ENCODE results near the gene TRIM67.
A peak's percentile ranks its signal among the peaks of the same experiment; 100 is the strongest.

TRIM67 gene

GRCh38 chr1:231217056-231217455 is 55.2 kb downstream of the TRIM67 start:
- Mint-ChIP-seq H3K4me1 (peaks cover 34% of the 10 kb centered on the region), H3K9me3 (no peaks in the 10 kb centered on the region), H3K27ac (peak overlapping the region; percentile 57), H3K27me3 (no peaks in the 10 kb centered on the region), H3K36me3 (no peaks in the 10 kb centered on the region), H3K4me3 (no peak overlapping the region)
- ATAC-seq, result no peak

DNA sequence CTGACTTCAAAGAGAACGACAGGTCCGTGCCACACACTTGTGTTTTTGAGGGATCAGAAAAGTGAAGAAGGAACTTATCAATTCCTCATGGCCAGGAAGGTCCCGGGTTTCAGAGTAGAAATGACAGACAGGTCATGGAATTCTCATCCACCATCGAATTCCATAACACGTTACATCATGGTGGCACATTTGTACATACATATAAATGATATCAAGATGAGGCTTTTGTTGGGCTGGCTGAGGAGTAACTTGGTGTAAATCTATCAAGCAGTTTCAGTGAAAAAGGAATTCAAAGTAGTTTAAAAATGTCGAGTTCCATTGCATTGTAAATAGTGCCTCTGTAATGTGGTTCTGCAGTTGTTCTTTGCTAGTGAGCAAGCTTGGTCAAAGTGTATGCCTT is 56.2 kb downstream of the TRIM67 start:
- H3K4me3 Mint-ChIP-seq, result no peak overlapping the region
- no peak for ATAC-seq
- H3K9me3 Mint-ChIP-seq, result no peaks in the 10 kb centered on the region
- H3K4me1 Mint-ChIP-seq, result peaks cover 32% of the 10 kb centered on the region
- peaks cover 6% of the 10 kb centered on the region for H3K36me3 Mint-ChIP-seq
- no peaks in the 10 kb centered on the region for H3K27me3 Mint-ChIP-seq
- H3K27ac Mint-ChIP-seq, result no peak overlapping the region

DNA sequence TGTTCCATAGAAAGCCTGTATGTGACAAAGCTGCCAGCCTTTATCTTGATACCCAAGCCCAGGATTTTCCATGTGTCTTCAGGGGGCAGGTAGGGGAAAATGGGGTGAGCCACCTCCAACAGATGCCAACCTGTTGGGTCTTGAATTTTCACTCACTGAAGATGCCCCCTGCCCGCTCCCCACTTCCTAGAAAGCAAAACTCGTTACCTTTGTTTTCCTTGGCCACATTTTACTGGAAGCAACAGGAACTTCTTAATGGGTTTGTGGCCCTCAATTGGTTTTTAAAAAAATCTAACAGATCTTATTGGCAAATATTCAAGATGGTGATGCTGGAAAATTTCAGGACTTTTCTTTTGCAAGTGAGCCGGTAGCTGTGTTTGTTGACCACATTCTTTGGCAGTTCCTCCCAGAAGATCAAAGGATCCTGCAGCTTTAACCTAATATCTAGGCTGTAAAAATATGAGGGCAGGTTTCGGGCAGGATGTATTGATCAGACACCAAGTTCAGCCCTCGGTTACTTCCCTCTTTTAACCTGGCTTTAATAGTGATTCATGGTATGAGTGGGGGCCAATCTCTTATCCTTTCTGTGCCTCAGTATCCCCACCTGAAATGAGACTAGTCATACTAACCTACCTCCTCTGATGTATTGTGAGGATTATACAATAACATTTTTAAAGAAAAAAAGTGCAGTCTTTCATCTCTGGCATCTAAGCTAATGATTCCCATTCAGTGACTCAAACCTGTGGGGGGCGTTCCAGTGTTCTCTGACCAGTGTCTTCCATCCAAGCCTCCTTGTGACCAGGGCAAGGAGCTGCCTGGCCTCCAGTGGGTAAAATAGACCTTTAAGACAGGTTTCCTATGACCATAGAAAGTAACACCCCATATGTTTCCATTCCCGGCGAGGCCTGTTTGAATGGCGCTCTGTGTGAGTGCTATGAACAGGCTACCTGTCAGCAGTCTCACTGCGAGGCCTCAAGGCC is 57.9 kb downstream of the TRIM67 start:
- H3K9me3 Mint-ChIP-seq, result no peaks in the 10 kb centered on the region
- peaks cover 25% of the 10 kb centered on the region for H3K4me1 Mint-ChIP-seq
- H3K27ac Mint-ChIP-seq, result peak overlapping the region; percentile 48
- H3K36me3 Mint-ChIP-seq, result peaks cover 12% of the 10 kb centered on the region
- H3K27me3 Mint-ChIP-seq, result no peaks in the 10 kb centered on the region
- no peak for ATAC-seq
- no peak overlapping the region for H3K4me3 Mint-ChIP-seq

GRCh38 chr1:231220801-231221200 is 58.9 kb downstream of the TRIM67 start:
- Mint-ChIP-seq H3K27me3 (no peaks in the 10 kb centered on the region), H3K36me3 (peaks cover 23% of the 10 kb centered on the region), H3K27ac (no peak overlapping the region), H3K9me3 (no peaks in the 10 kb centered on the region), H3K4me1 (peaks cover 14% of the 10 kb centered on the region), H3K4me3 (no peak overlapping the region)
- ATAC-seq, result no peak

DNA sequence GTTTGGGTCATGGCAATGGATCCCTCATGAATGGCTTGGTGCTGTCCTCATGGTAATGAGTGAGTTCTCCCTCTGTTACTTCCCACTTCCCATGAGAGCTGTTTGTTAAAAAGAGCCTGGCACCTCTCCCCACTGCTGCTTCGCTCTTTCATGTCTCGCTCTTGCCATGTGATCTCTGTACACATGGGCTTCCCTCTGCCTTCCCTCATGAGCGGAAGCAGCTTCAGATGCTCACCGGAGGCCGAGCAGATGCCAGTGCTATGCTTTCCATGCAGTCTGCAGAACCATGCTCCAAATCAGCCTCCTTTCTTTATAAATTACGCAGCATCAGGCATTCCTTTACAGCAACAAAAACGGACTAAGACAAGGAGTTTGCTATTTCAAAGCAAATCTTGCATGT is 64.3 kb downstream of the TRIM67 start:
- H3K4me1 Mint-ChIP-seq, result peaks cover 12% of the 10 kb centered on the region
- H3K27me3 Mint-ChIP-seq, result no peaks in the 10 kb centered on the region
- H3K36me3 Mint-ChIP-seq, result peaks cover 52% of the 10 kb centered on the region
- H3K4me3 Mint-ChIP-seq, result no peak overlapping the region
- ATAC-seq, result no peak
- peak overlapping the region; percentile 7 for H3K27ac Mint-ChIP-seq
- no peaks in the 10 kb centered on the region for H3K9me3 Mint-ChIP-seq

DNA sequence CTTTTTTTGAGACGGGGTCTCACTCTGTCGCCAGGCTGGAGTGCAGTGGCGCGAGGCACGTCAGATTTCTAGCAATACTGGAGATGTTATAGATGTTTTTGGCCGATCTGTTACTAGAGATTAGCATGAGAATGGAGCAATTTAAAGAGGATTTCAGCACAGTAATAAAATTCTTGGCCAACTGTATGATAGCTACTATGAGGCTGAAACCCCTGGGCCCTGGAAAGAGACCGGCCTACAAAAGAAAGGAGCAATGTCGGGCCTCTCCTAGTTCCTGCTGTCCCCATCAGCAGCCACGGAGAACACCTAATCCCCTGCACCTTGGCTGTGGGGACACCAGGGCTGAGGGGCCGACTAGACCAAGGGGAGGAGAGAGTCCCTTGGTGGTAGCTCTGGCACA is 69.7 kb downstream of the TRIM67 start:
- no peak overlapping the region for H3K4me3 Mint-ChIP-seq
- ATAC-seq, result no peak
- H3K27me3 Mint-ChIP-seq, result no peaks in the 10 kb centered on the region
- no peaks in the 10 kb centered on the region for H3K9me3 Mint-ChIP-seq
- no peak overlapping the region for H3K27ac Mint-ChIP-seq
- peaks cover 51% of the 10 kb centered on the region for H3K36me3 Mint-ChIP-seq
- H3K4me1 Mint-ChIP-seq, result peaks cover 44% of the 10 kb centered on the region

DNA sequence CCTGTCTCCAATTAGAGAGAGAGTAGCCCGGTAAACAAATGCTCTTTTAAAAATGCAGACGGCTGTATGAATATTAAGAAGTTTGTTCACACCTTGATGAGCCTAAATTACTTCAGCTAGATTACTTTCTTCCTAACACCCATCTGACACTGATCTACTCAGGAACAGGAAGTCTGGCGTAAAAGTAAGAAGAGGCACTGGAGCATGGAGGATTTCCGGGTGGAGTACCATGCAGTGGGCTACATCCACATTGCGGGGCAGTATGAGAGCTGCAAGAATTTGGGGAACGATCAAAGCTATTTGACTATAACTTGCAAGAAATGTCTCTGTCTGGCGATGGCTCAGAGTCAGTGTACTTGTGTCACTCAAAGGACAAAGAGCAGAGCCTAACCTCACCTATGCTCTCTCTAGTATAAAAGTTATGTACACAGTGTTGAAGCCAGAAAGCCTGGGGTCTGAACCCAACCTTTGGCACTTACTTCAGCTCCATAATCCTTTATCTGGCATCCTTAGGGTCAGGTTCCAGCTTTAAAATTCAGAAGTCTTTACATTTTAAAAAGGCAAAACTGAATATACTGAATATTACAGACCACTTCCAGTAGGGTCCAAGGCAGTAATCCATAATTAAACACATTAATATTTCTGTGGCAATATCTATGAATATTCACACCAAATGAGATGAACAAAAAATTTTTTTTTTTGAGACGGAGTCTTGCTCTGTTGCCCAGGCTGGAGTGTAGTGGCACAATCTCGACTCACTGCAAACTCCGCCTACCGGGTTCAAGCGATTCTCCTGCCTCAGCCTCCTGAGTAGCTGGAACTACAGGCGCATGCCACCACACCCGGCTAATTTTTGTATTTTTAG is 71.2 kb downstream of the TRIM67 start:
- Mint-ChIP-seq H3K4me3 (no peak overlapping the region), H3K9me3 (no peaks in the 10 kb centered on the region), H3K4me1 (peaks cover 54% of the 10 kb centered on the region), H3K27ac (peak overlapping the region; percentile 8), H3K36me3 (peaks cover 50% of the 10 kb centered on the region), H3K27me3 (no peaks in the 10 kb centered on the region)
- peak; percentile 71 for ATAC-seq

- Mint-ChIP-seq H3K27ac (no peak overlapping the region), H3K4me3 (no peak overlapping the region), H3K27me3 (no peaks in the 10 kb centered on the region), H3K36me3 (peaks cover 55% of the 10 kb centered on the region), H3K4me1 (peaks cover 59% of the 10 kb centered on the region), H3K9me3 (no peaks in the 10 kb centered on the region)
- ATAC-seq, result no peak
Measured at GRCh38 chr1:231233735-231234417, 72.0 kb downstream of the TRIM67 start.

DNA sequence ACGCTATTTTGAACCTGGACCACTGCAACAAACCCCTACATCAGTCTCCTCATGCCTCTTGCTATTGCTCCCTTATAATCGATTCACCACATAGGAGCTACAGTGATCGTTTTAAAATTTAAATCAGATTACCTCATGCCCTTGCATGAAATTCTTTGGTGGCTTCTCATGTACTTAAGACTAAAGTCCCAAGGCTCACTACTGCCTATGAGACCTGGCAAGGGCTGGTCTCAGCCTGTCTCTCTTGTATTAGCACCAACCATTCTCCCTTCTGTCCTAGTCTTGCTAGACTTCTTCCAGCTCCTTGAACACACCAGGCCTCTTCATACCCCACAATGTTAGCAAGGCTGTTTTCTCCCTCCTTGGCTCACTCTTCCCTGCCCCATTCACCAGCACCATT is 72.6 kb downstream of the TRIM67 start:
- Mint-ChIP-seq H3K27me3 (no peaks in the 10 kb centered on the region), H3K36me3 (peaks cover 59% of the 10 kb centered on the region), H3K4me3 (no peak overlapping the region), H3K4me1 (peaks cover 65% of the 10 kb centered on the region), H3K27ac (no peak overlapping the region), H3K9me3 (no peaks in the 10 kb centered on the region)
- no peak for ATAC-seq

- H3K27me3 Mint-ChIP-seq, result no peaks in the 10 kb centered on the region
- peaks cover 58% of the 10 kb centered on the region for H3K36me3 Mint-ChIP-seq
- H3K27ac Mint-ChIP-seq, result no peak overlapping the region
- H3K9me3 Mint-ChIP-seq, result no peaks in the 10 kb centered on the region
- peaks cover 69% of the 10 kb centered on the region for H3K4me1 Mint-ChIP-seq
- no peak overlapping the region for H3K4me3 Mint-ChIP-seq
- ATAC-seq, result no peak
Measured at GRCh38 chr1:231235526-231236207, 73.8 kb downstream of the TRIM67 start.

DNA sequence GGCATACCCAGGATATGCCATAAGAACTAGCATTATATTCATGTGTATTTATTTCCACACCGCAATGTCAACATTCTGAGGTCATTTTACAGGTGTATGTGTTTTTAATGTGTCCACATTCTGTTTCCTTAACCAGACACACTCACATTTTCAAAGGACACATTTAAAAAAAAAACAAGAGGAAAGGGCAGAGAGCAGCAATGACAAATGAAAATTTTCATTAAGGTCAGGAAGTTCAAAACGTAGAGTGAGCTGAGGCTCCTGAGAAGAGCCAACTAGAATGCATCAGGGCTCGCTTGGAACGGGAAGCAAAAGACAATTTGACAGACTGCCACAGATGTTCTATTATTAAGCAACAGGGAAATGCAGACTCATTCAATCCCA is 74.3 kb downstream of the TRIM67 start:
- H3K9me3 Mint-ChIP-seq, result no peaks in the 10 kb centered on the region
- no peak for ATAC-seq
- H3K36me3 Mint-ChIP-seq, result peaks cover 52% of the 10 kb centered on the region
- no peaks in the 10 kb centered on the region for H3K27me3 Mint-ChIP-seq
- H3K4me3 Mint-ChIP-seq, result no peak overlapping the region
- peaks cover 66% of the 10 kb centered on the region for H3K4me1 Mint-ChIP-seq
- no peak overlapping the region for H3K27ac Mint-ChIP-seq

DNA sequence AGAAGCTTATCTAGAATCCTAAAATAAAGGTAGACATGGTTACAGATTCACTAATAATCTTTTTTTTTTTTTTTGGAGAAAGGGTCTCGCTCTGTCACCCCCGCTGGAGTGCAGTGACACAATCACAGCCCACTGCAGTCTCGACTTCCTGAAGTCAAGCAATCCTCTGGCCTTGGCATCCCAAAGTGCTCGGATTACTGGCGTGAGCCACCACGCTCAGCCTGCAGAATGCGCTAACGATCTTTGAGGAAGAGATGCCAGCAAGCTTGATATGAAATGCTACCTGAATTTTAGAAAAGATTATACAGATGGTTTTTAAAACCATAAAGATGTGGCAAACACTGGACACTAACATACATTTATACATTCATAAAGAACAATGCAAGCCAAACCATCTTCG is 75.1 kb downstream of the TRIM67 start:
- Mint-ChIP-seq H3K27me3 (no peaks in the 10 kb centered on the region), H3K27ac (no peak overlapping the region), H3K4me1 (peaks cover 66% of the 10 kb centered on the region), H3K36me3 (peaks cover 48% of the 10 kb centered on the region), H3K9me3 (no peaks in the 10 kb centered on the region), H3K4me3 (no peak overlapping the region)
- ATAC-seq, result no peak

DNA sequence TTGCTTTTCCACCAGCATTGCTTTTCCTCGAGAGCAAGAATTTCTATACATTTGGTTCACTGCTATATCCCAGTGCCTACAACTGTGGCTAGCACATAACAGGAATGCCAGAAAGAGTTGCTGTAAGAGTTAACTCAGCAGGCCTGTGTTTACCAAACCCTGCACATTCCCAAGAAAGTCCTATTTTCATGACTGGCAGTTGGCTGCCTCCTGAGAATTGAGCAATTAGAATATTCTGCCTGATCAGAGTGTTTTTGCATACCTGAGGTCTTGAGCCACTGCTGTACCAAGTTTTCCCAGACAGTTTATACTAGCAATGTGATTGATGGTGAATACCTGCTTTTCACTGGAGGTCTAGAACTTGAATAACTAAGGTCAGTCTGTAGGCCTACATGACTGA is 76.4 kb downstream of the TRIM67 start:
- H3K9me3 Mint-ChIP-seq, result no peaks in the 10 kb centered on the region
- peaks cover 67% of the 10 kb centered on the region for H3K4me1 Mint-ChIP-seq
- no peak overlapping the region for H3K27ac Mint-ChIP-seq
- no peak for ATAC-seq
- H3K4me3 Mint-ChIP-seq, result no peak overlapping the region
- peaks cover 38% of the 10 kb centered on the region for H3K36me3 Mint-ChIP-seq
- H3K27me3 Mint-ChIP-seq, result no peaks in the 10 kb centered on the region

- peak; percentile 3 for ATAC-seq
- Mint-ChIP-seq H3K4me1 (peaks cover 81% of the 10 kb centered on the region), H3K9me3 (no peaks in the 10 kb centered on the region), H3K36me3 (peaks cover 39% of the 10 kb centered on the region), H3K4me3 (peak overlapping the region; percentile 98), H3K27ac (peak overlapping the region; percentile 100), H3K27me3 (no peaks in the 10 kb centered on the region)
Measured at GRCh38 chr1:231240531-231240882, 78.6 kb downstream of the TRIM67 start.
